Activated CD8-positive, alpha-beta T cell treated with anti-CD3 and anti-CD28 coated beads, Interleukin-2, amount 10 ng/mL, durations not matched to agents 7 days and 5 days (primary cell): ENCODE measurements around the gene PRR20A. TPM values are rescaled to one million over a fixed set of nuclear protein-coding genes. Genes with fewer than 3 reads are reported as not detected.
"Not testable (repeated sequence)": the region's sequence is repeated elsewhere in the genome, so short reads cannot be mapped to it uniquely, and the experiment has no call there.

Experiments
- ATAC-seq: fragments of 150-1000 bp; cut with Tn5 transposase; one replicate; pipeline ENCODE4 v1.10.0; 2021; ENCODE audit warnings: moderate library complexity
- CTCF ChIA-PET: fragments of 350-600 bp; sonication (Branson Sonifier 250); formaldehyde crosslinking; loops from one replicate; lab custom pipeline; 2021; ENCODE audit warnings: antibody characterized with exemption; lab: Charles Lee
- POLR2A ChIA-PET: fragments of 350-600 bp; sonication (Branson Sonifier 250); formaldehyde crosslinking; loops from one replicate; lab custom pipeline; 2021; ENCODE audit warnings: antibody characterized with exemption; lab: Charles Lee
- DNase-seq: peaks from one replicate; pipeline ENCODE4 v3.0.0-alpha.2; 2020
- H3K27ac Mint-ChIP-seq: one replicate; pipeline ENCODE4 v1.8.0; 2021; ENCODE audit warnings: mild to moderate bottlenecking, mixed read lengths
- H3K27me3 Mint-ChIP-seq: one replicate; pipeline ENCODE4 v1.8.0; 2021; ENCODE audit warnings: low read depth, mixed read lengths
- H3K36me3 Mint-ChIP-seq: one replicate; pipeline ENCODE4 v1.8.0; 2021; ENCODE audit warnings: low read depth, mixed read lengths
- H3K4me1 Mint-ChIP-seq: one replicate; pipeline ENCODE4 v1.8.0; 2021; ENCODE audit warnings: low read depth, mixed read lengths
- H3K4me3 Mint-ChIP-seq: one replicate; pipeline ENCODE4 v1.8.0; 2021; ENCODE audit warnings: mild to moderate bottlenecking, mixed read lengths
- H3K9me3 Mint-ChIP-seq: one replicate; pipeline ENCODE4 v1.8.0; 2022; ENCODE audit warnings: mixed read lengths; ENCODE audit not compliant: insufficient read depth
- total RNA-seq, 2 experiments: library from RNA; stranded (reverse); gene quantifications; one replicate each; pipeline ENCODE4 v1.2.3, GENCODE V29; 2021

Gene PRR20A
- total RNA-seq, 2 experiments from 2014 or later, result not detected

GRCh38 chr13:57166897-57167296, 26.2 kb downstream of the PRR20A start, which contains the start of gene PRR20E:
Gene PRR20E, plus strand, starts transcription at chr13:57167197. Its CDS starts 387 bp downstream, at chr13:57167584.
- H3K9me3 Mint-ChIP-seq, H3K36me3 Mint-ChIP-seq, ATAC-seq, CTCF ChIA-PET, H3K27me3 Mint-ChIP-seq, DNase-seq, H3K4me1 Mint-ChIP-seq, H3K27ac Mint-ChIP-seq, POLR2A ChIA-PET, H3K4me3 Mint-ChIP-seq: not testable (repeated sequence)

GRCh38 chr13:57191667-57192066, 50.9 kb downstream of the PRR20A start:
- ATAC-seq (no peak), DNase-seq (no peak)
- H3K4me3 Mint-ChIP-seq, result no peak overlapping the region
- POLR2A ChIA-PET, result no interaction called here
- no peaks in the 10 kb centered on the region for H3K36me3 Mint-ChIP-seq
- H3K27me3 Mint-ChIP-seq, result no peaks in the 10 kb centered on the region
- CTCF ChIA-PET, result no interaction called here
- no peaks in the 10 kb centered on the region for H3K4me1 Mint-ChIP-seq
- H3K27ac Mint-ChIP-seq, result no peak overlapping the region
- peaks cover 14% of the 10 kb centered on the region for H3K9me3 Mint-ChIP-seq

Other genes with a start within 250 kb of the PRR20A start
- gene PRR20B, start 6.6 kb downstream of the PRR20A start, total RNA-seq, result not detected
- not detected for gene PRR20C, start 13.1 kb downstream of the PRR20A start, total RNA-seq
- not detected for gene PRR20D, start 19.7 kb downstream of the PRR20A start, total RNA-seq
- not detected for gene PRR20E, start 26.3 kb downstream of the PRR20A start, total RNA-seq